Measurements from ENCODE around the gene TMEM167B. TPM values are rescaled to one million over a fixed set of nuclear protein-coding genes. Genes with fewer than 3 reads are reported as not detected.

TMEM167B gene
- total RNA-seq, 1 experiment from 2014 or later = 26.4 TPM

GRCh38 chr1:109079240-109079622 lies 11.3 kb upstream of the TMEM167B start:
- intact Hi-C loops (cut with micrococcal nuclease; ENCODE audit: unreplicated experiment) = no loop called here
- Histone ChIP-seq H3K4me3 (ENCODE audit: low read depth, low read length, poor library complexity, severe bottlenecking) (no peak overlapping the region), H3K4me1 (ENCODE audit: insufficient read depth, low read length, poor library complexity, severe bottlenecking) (peaks cover 4% of the 10 kb centered on the region), H3K9me3 (ENCODE audit: low read depth, low read length, poor library complexity, severe bottlenecking) (no peaks in the 10 kb centered on the region), H3K27me3 (replicated peaks; ENCODE audit: insufficient read depth, low read depth, low read length, poor library complexity) (no peaks in the 10 kb centered on the region), H3K27ac (ENCODE audit: low read depth, low read length, poor library complexity, severe bottlenecking) (no peak overlapping the region), H3K36me3 (ENCODE audit: insufficient read depth, low read length, poor library complexity, severe bottlenecking) (no peaks in the 10 kb centered on the region)
- TF ChIP-seq EZH2 (IDR thresholded peaks at IDR 0.05; ENCODE audit: borderline replicate concordance, low read depth, low read length, poor library complexity, severe bottlenecking) (no peak), CTCF (conservative IDR thresholded peaks at IDR 0.05; ENCODE audit: low read depth, low read length) (no peak)
- BruUV-seq (replicated peaks) = no TSS peak
- no peak for DNase-seq (ENCODE audit: low spot score)
- POLR2A ChIA-PET (ENCODE audit: low non-redundant PET) = no interaction called here
- CTCF ChIA-PET = no interaction called here

GRCh38 chr1:109080441-109081082 lies 10.0 kb upstream of the TMEM167B start:
- no TSS peak for BruUV-seq (replicated peaks)
- ChIA-PET POLR2A (ENCODE audit: low non-redundant PET) (no interaction called here), CTCF (no interaction called here)
- Histone ChIP-seq H3K27me3 (replicated peaks; ENCODE audit: insufficient read depth, low read depth, low read length, poor library complexity) (no peaks in the 10 kb centered on the region), H3K27ac (ENCODE audit: low read depth, low read length, poor library complexity, severe bottlenecking) (no peak overlapping the region), H3K4me3 (ENCODE audit: low read depth, low read length, poor library complexity, severe bottlenecking) (no peak overlapping the region), H3K4me1 (ENCODE audit: insufficient read depth, low read length, poor library complexity, severe bottlenecking) (no peaks in the 10 kb centered on the region), H3K36me3 (ENCODE audit: insufficient read depth, low read length, poor library complexity, severe bottlenecking) (no peaks in the 10 kb centered on the region), H3K9me3 (ENCODE audit: low read depth, low read length, poor library complexity, severe bottlenecking) (no peaks in the 10 kb centered on the region)
- no peak for DNase-seq (ENCODE audit: low spot score)
- intact Hi-C loops (cut with micrococcal nuclease; ENCODE audit: unreplicated experiment) = no loop called here
- TF ChIP-seq EZH2 (IDR thresholded peaks at IDR 0.05; ENCODE audit: borderline replicate concordance, low read depth, low read length, poor library complexity, severe bottlenecking) = no peak
- no peak for TF ChIP-seq CTCF (conservative IDR thresholded peaks at IDR 0.05; ENCODE audit: low read depth, low read length)

GRCh38 chr1:109083501-109083900 lies 7.1 kb upstream of the TMEM167B start:
- intact Hi-C loops (cut with micrococcal nuclease; ENCODE audit: unreplicated experiment) = no loop called here
- Histone ChIP-seq H3K27me3 (replicated peaks; ENCODE audit: insufficient read depth, low read depth, low read length, poor library complexity) (no peaks in the 10 kb centered on the region), H3K27ac (ENCODE audit: low read depth, low read length, poor library complexity, severe bottlenecking) (no peak overlapping the region), H3K4me1 (ENCODE audit: insufficient read depth, low read length, poor library complexity, severe bottlenecking) (no peaks in the 10 kb centered on the region), H3K36me3 (ENCODE audit: insufficient read depth, low read length, poor library complexity, severe bottlenecking) (no peaks in the 10 kb centered on the region), H3K4me3 (ENCODE audit: low read depth, low read length, poor library complexity, severe bottlenecking) (no peak overlapping the region), H3K9me3 (ENCODE audit: low read depth, low read length, poor library complexity, severe bottlenecking) (no peaks in the 10 kb centered on the region)
- CTCF ChIA-PET = no interaction called here
- no TSS peak for BruUV-seq (replicated peaks)
- no peak for DNase-seq (ENCODE audit: low spot score)
- TF ChIP-seq EZH2 (IDR thresholded peaks at IDR 0.05; ENCODE audit: borderline replicate concordance, low read depth, low read length, poor library complexity, severe bottlenecking) = no peak
- POLR2A ChIA-PET (ENCODE audit: low non-redundant PET) = no interaction called here

- no TSS peak for BruUV-seq (replicated peaks)
- H3K27ac ChIP-seq (ENCODE audit: low read depth, low read length, poor library complexity, severe bottlenecking) = no peak overlapping the region
- no peak for DNase-seq (ENCODE audit: low spot score)
- no peak overlapping the region for H3K4me3 ChIP-seq (ENCODE audit: low read depth, low read length, poor library complexity, severe bottlenecking)
- intact Hi-C loops (cut with micrococcal nuclease; ENCODE audit: unreplicated experiment) = no loop called here
- H3K9me3 ChIP-seq (ENCODE audit: low read depth, low read length, poor library complexity, severe bottlenecking) = no peaks in the 10 kb centered on the region
- H3K36me3 ChIP-seq (ENCODE audit: insufficient read depth, low read length, poor library complexity, severe bottlenecking) = no peaks in the 10 kb centered on the region
- ChIA-PET CTCF (no interaction called here), POLR2A (ENCODE audit: low non-redundant PET) (no interaction called here)
- H3K27me3 ChIP-seq (replicated peaks; ENCODE audit: insufficient read depth, low read depth, low read length, poor library complexity) = no peaks in the 10 kb centered on the region
- TF ChIP-seq EZH2 (IDR thresholded peaks at IDR 0.05; ENCODE audit: borderline replicate concordance, low read depth, low read length, poor library complexity, severe bottlenecking) (no peak), CTCF (conservative IDR thresholded peaks at IDR 0.05; ENCODE audit: low read depth, low read length) (no peak)
- no peaks in the 10 kb centered on the region for H3K4me1 ChIP-seq (ENCODE audit: insufficient read depth, low read length, poor library complexity, severe bottlenecking)
Observed at GRCh38 chr1:109083923-109084322, 6.6 kb upstream of the TMEM167B start.
